ENCODE data around the gene NAIF1.

DNA sequence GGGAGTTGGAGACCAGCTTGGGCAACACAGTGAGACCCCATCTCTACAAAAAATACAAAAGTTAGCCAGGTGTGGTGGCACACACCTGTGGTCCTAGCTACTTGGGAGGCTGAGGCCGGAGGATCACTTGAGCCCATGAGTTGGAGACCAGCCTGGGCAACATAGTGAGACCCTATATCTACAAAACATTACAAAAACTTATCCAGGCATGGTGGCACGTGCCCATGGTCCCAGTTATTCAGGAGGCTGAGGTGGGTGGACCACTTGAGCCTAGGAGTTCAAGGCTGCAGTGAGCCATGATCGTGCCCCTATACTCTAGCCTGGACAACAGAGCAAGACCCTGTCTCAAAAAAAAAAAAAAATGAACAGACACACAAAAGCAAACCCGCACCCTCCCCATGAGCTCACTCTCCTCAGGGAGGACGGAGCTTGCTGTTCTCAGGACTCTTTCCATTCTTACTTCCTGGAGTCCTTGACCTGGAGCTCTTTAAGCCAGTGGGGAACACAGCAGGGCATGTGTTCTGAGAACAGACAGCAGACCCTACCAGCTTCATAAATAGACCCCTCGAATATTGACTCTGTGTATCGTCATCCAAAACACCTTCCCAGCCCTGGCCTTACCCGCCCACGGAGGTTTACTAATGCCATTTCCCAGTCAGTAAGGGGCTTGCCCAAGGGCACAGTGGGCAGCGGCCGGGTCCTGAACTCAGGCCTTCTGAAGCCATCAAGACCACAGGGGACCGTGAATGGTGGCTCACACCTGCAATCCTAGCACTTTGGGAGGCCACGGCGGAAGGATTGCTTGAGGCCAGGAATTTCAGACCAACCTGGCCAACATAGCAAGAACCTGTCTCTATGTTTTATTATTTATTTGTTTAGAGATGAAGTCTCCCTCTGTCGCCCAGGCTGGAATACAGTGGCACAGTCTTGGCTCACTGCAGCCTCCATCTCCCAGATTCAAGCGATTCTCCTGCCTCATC lies 49.3 kb upstream of the NAIF1 start:
- no peak for TF ChIP-seq POLR2AphosphoS5 (IDR thresholded peaks at IDR 0.05; ENCODE audit: low read depth, low read length)
- TF ChIP-seq, protein P1, sequence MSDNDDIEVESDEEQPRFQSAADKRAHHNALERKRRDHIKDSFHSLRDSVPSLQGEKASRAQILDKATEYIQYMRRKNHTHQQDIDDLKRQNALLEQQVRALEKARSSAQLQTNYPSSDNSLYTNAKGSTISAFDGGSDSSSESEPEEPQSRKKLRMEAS (IDR thresholded peaks at IDR 0.05; ENCODE audit: low read depth), result no peak
- TF ChIP-seq FOXM1 (IDR thresholded peaks at IDR 0.05; ENCODE audit: low read depth), result no peak
- TF ChIP-seq YY1 (IDR thresholded peaks at IDR 0.05; ENCODE audit: low read depth), result no peak
- TF ChIP-seq, protein P2, sequence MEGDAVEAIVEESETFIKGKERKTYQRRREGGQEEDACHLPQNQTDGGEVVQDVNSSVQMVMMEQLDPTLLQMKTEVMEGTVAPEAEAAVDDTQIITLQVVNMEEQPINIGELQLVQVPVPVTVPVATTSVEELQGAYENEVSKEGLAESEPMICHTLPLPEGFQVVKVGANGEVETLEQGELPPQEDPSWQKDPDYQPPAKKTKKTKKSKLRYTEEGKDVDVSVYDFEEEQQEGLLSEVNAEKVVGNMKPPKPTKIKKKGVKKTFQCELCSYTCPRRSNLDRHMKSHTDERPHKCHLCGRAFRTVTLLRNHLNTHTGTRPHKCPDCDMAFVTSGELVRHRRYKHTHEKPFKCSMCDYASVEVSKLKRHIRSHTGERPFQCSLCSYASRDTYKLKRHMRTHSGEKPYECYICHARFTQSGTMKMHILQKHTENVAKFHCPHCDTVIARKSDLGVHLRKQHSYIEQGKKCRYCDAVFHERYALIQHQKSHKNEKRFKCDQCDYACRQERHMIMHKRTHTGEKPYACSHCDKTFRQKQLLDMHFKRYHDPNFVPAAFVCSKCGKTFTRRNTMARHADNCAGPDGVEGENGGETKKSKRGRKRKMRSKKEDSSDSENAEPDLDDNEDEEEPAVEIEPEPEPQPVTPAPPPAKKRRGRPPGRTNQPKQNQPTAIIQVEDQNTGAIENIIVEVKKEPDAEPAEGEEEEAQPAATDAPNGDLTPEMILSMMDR (IDR thresholded peaks at IDR 0.05), result no peak
- no peak for TF ChIP-seq RAD21 (IDR thresholded peaks at IDR 0.05; ENCODE audit: low read length)
- TF ChIP-seq NRF1 (IDR thresholded peaks at IDR 0.05; ENCODE audit: low read depth, low read length), result no peak
- TF ChIP-seq EZH2phosphoT487 (IDR thresholded peaks at IDR 0.05; ENCODE audit: borderline replicate concordance, low read depth), result no peak
- TF ChIP-seq JUND (IDR thresholded peaks at IDR 0.05), result no peak
- TF ChIP-seq SIN3A (IDR thresholded peaks at IDR 0.05; ENCODE audit: borderline replicate concordance, low read depth, low read length), result no peak
- no peak for TF ChIP-seq RFX5 (IDR thresholded peaks at IDR 0.05; ENCODE audit: low read length)
- TF ChIP-seq RCOR1 (IDR thresholded peaks at IDR 0.05; ENCODE audit: low read length), result no peak
- TF ChIP-seq EP300 (IDR thresholded peaks at IDR 0.05; ENCODE audit: borderline replicate concordance in 1 of 2, low read depth in 1 of 2, low read length in 1 of 2), result no peak
- no peak for TF ChIP-seq GABPA (IDR thresholded peaks at IDR 0.05; ENCODE audit: low read depth)

Measured in SK-N-SH (cell line).